Loucy (cell line): ENCODE data around the gene C9orf57.

Source experiments
- EZH2phosphoT487 ChIP-seq: fragments of 200-600 bp; IDR thresholded peaks from 2 replicates; pipeline ENCODE4 v1.6.1; 2018; ENCODE audit warnings: antibody characterized with exemption, mild to moderate bottlenecking, moderate library complexity, borderline replicate concordance
- TF ChIP-seq, protein P1 (sequence below): fragments of 200-600 bp; sonication (generic); conservative IDR thresholded peaks from 2 replicates; pipeline ENCODE4 v1.5.1; 2014; ENCODE audit warnings: mild to moderate bottlenecking, antibody characterized with exemption, low read length

DNA sequence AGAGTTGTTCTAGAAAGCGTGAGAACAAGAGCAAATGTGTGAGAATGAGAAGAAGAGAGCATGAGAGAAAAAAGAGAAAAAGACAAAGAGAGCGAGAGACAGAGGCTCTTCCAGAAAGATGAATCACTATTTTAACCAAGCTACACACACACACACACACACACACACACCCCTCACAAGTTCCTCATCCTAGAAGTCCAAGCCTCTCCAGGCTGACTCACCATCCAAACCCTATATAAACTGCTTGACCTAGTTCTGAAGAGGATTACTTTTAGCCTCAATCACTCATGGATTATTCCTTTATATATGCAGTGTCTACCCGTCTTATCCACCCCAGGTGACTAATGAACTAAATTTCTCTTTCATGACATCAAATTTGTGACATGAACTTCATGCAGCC is 37.6 kb downstream of the C9orf57 start:
- TF ChIP-seq, protein P1, sequence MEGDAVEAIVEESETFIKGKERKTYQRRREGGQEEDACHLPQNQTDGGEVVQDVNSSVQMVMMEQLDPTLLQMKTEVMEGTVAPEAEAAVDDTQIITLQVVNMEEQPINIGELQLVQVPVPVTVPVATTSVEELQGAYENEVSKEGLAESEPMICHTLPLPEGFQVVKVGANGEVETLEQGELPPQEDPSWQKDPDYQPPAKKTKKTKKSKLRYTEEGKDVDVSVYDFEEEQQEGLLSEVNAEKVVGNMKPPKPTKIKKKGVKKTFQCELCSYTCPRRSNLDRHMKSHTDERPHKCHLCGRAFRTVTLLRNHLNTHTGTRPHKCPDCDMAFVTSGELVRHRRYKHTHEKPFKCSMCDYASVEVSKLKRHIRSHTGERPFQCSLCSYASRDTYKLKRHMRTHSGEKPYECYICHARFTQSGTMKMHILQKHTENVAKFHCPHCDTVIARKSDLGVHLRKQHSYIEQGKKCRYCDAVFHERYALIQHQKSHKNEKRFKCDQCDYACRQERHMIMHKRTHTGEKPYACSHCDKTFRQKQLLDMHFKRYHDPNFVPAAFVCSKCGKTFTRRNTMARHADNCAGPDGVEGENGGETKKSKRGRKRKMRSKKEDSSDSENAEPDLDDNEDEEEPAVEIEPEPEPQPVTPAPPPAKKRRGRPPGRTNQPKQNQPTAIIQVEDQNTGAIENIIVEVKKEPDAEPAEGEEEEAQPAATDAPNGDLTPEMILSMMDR, result no peak
- TF ChIP-seq EZH2phosphoT487, result no peak
